ENCODE measurements around the gene ANTXR1. TPM values are rescaled to one million over a fixed set of nuclear protein-coding genes. Genes with fewer than 3 reads are reported as not detected.
A peak's percentile ranks its signal among the peaks of the same experiment; 100 is the strongest.

ANTXR1 gene
- total and polyA plus RNA-seq, 4 donors, result 45.7 to 65.0 (median 47.7) TPM

- 80% methylated on average over 1 of the region's 1 CpG for WGBS (ENCODE audit: insufficient coverage)
- H3K4me1 ChIP-seq (ENCODE audit: control insufficient read depth, insufficient read depth, low read length), result no peaks in the 10 kb centered on the region
Observed at GRCh38 chr2:69114534-69114933, 101.6 kb downstream of the ANTXR1 start.

GRCh38 chr2:69116438-69116837, 103.5 kb downstream of the ANTXR1 start:
- peaks cover 3% of the 10 kb centered on the region for H3K36me3 ChIP-seq (ENCODE audit: control insufficient read depth, insufficient read depth, low read length)

More at GRCh38 chr2:69114534-69114933, 101.6 kb downstream of the ANTXR1 start:
- Histone ChIP-seq H3K27me3 (ENCODE audit: control insufficient read depth, insufficient read depth, low read length) (no peaks in the 10 kb centered on the region), H3K27ac (ENCODE audit: low read depth, low read length) (no peak overlapping the region), H3K36me3 (ENCODE audit: control insufficient read depth, insufficient read depth, low read length) (peaks cover 3% of the 10 kb centered on the region), H3K9me3 (ENCODE audit: control insufficient read depth, insufficient read depth, low read length) (no peaks in the 10 kb centered on the region), H3K4me3 (ENCODE audit: low read depth, low read length) (no peak overlapping the region)
- DNase-seq (ENCODE audit: low read depth in 4 of 6, low spot score in 6 of 6), result no peak

GRCh38 chr2:69118609-69119008, 105.6 kb downstream of the ANTXR1 start:
- no peak overlapping the region for H3K4me3 ChIP-seq (ENCODE audit: low read depth, low read length)
- 91% methylated on average over 12 of the region's 13 CpGs for WGBS (ENCODE audit: insufficient coverage)
- DNase-seq (ENCODE audit: low read depth in 4 of 6, low spot score in 6 of 6), result peak in 1 of 6 donors; percentile 8
- H3K27ac ChIP-seq (ENCODE audit: low read depth, low read length), result no peak overlapping the region
- peaks cover 8% of the 10 kb centered on the region for H3K36me3 ChIP-seq (ENCODE audit: control insufficient read depth, insufficient read depth, low read length)
- no peaks in the 10 kb centered on the region for H3K9me3 ChIP-seq (ENCODE audit: control insufficient read depth, insufficient read depth, low read length)
- no peaks in the 10 kb centered on the region for H3K4me1 ChIP-seq (ENCODE audit: control insufficient read depth, insufficient read depth, low read length)
- no peaks in the 10 kb centered on the region for H3K27me3 ChIP-seq (ENCODE audit: control insufficient read depth, insufficient read depth, low read length)

More at GRCh38 chr2:69116438-69116837, 103.5 kb downstream of the ANTXR1 start:
- no peak overlapping the region for H3K4me3 ChIP-seq (ENCODE audit: low read depth, low read length)
- WGBS (ENCODE audit: insufficient coverage), result 80% methylated on average over 1 of the region's 4 CpGs
- no peaks in the 10 kb centered on the region for H3K4me1 ChIP-seq (ENCODE audit: control insufficient read depth, insufficient read depth, low read length)
- peak overlapping the region; percentile 8 for H3K27ac ChIP-seq (ENCODE audit: low read depth, low read length)
- no peaks in the 10 kb centered on the region for H3K27me3 ChIP-seq (ENCODE audit: control insufficient read depth, insufficient read depth, low read length)
- DNase-seq (ENCODE audit: low read depth in 4 of 6, low spot score in 6 of 6), result peak in 1 of 6 donors; percentile 7
- no peaks in the 10 kb centered on the region for H3K9me3 ChIP-seq (ENCODE audit: control insufficient read depth, insufficient read depth, low read length)

GRCh38 chr2:69119104-69119894, 106.3 kb downstream of the ANTXR1 start:
- no peaks in the 10 kb centered on the region for H3K4me1 ChIP-seq (ENCODE audit: control insufficient read depth, insufficient read depth, low read length)
- H3K36me3 ChIP-seq (ENCODE audit: control insufficient read depth, insufficient read depth, low read length), result peaks cover 9% of the 10 kb centered on the region
- H3K9me3 ChIP-seq (ENCODE audit: control insufficient read depth, insufficient read depth, low read length), result no peaks in the 10 kb centered on the region
- no peak overlapping the region for H3K4me3 ChIP-seq (ENCODE audit: low read depth, low read length)
- H3K27me3 ChIP-seq (ENCODE audit: control insufficient read depth, insufficient read depth, low read length), result no peaks in the 10 kb centered on the region
- WGBS (ENCODE audit: insufficient coverage), result 86% methylated on average over 13 of the region's 16 CpGs
- peak in 1 of 6 donors; percentile 69 for DNase-seq (ENCODE audit: low read depth in 4 of 6, low spot score in 6 of 6)
- H3K27ac ChIP-seq (ENCODE audit: low read depth, low read length), result no peak overlapping the region

GRCh38 chr2:69122271-69122670, 109.3 kb downstream of the ANTXR1 start:
- no peak for DNase-seq (ENCODE audit: low read depth in 4 of 6, low spot score in 6 of 6)

GRCh38 chr2:69123182-69123581, 110.2 kb downstream of the ANTXR1 start:
- Histone ChIP-seq H3K27me3 (ENCODE audit: control insufficient read depth, insufficient read depth, low read length) (no peaks in the 10 kb centered on the region), H3K9me3 (ENCODE audit: control insufficient read depth, insufficient read depth, low read length) (no peaks in the 10 kb centered on the region), H3K36me3 (ENCODE audit: control insufficient read depth, insufficient read depth, low read length) (peaks cover 17% of the 10 kb centered on the region), H3K4me1 (ENCODE audit: control insufficient read depth, insufficient read depth, low read length) (no peaks in the 10 kb centered on the region), H3K27ac (ENCODE audit: low read depth, low read length) (no peak overlapping the region), H3K4me3 (ENCODE audit: low read depth, low read length) (no peak overlapping the region)
- 100% methylated on average over 2 of the region's 5 CpGs for WGBS (ENCODE audit: insufficient coverage)
- DNase-seq (ENCODE audit: low read depth in 4 of 6, low spot score in 6 of 6), result no peak

More at GRCh38 chr2:69122271-69122670, 109.3 kb downstream of the ANTXR1 start:
- Histone ChIP-seq H3K36me3 (ENCODE audit: control insufficient read depth, insufficient read depth, low read length) (peaks cover 13% of the 10 kb centered on the region), H3K27me3 (ENCODE audit: control insufficient read depth, insufficient read depth, low read length) (no peaks in the 10 kb centered on the region), H3K4me3 (ENCODE audit: low read depth, low read length) (no peak overlapping the region), H3K9me3 (ENCODE audit: control insufficient read depth, insufficient read depth, low read length) (no peaks in the 10 kb centered on the region), H3K27ac (ENCODE audit: low read depth, low read length) (no peak overlapping the region), H3K4me1 (ENCODE audit: control insufficient read depth, insufficient read depth, low read length) (no peaks in the 10 kb centered on the region)
- WGBS (ENCODE audit: insufficient coverage), result 100% methylated on average over 2 of the region's 4 CpGs

- WGBS (ENCODE audit: insufficient coverage), result 80% methylated on average over 4 of the region's 4 CpGs
- no peak overlapping the region for H3K27ac ChIP-seq (ENCODE audit: low read depth, low read length)
- no peaks in the 10 kb centered on the region for H3K27me3 ChIP-seq (ENCODE audit: control insufficient read depth, insufficient read depth, low read length)
- peaks cover 14% of the 10 kb centered on the region for H3K36me3 ChIP-seq (ENCODE audit: control insufficient read depth, insufficient read depth, low read length)
- peak in 1 of 6 donors; percentile 24 for DNase-seq (ENCODE audit: low read depth in 4 of 6, low spot score in 6 of 6)
- H3K9me3 ChIP-seq (ENCODE audit: control insufficient read depth, insufficient read depth, low read length), result no peaks in the 10 kb centered on the region
- H3K4me1 ChIP-seq (ENCODE audit: control insufficient read depth, insufficient read depth, low read length), result no peaks in the 10 kb centered on the region
- H3K4me3 ChIP-seq (ENCODE audit: low read depth, low read length), result no peak overlapping the region
Observed at GRCh38 chr2:69124343-69124742, 111.4 kb downstream of the ANTXR1 start.

GRCh38 chr2:69125816-69126215, 112.8 kb downstream of the ANTXR1 start:
- Histone ChIP-seq H3K27me3 (ENCODE audit: control insufficient read depth, insufficient read depth, low read length) (no peaks in the 10 kb centered on the region), H3K27ac (ENCODE audit: low read depth, low read length) (no peak overlapping the region), H3K4me1 (ENCODE audit: control insufficient read depth, insufficient read depth, low read length) (no peaks in the 10 kb centered on the region), H3K36me3 (ENCODE audit: control insufficient read depth, insufficient read depth, low read length) (peaks cover 14% of the 10 kb centered on the region), H3K9me3 (ENCODE audit: control insufficient read depth, insufficient read depth, low read length) (no peaks in the 10 kb centered on the region), H3K4me3 (ENCODE audit: low read depth, low read length) (no peak overlapping the region)
- DNase-seq (ENCODE audit: low read depth in 4 of 6, low spot score in 6 of 6), result no peak
- WGBS (ENCODE audit: insufficient coverage), result 83% methylated on average over 1 of the region's 3 CpGs

GRCh38 chr2:69126341-69126740, 113.4 kb downstream of the ANTXR1 start:
- Histone ChIP-seq H3K9me3 (ENCODE audit: control insufficient read depth, insufficient read depth, low read length) (no peaks in the 10 kb centered on the region), H3K27me3 (ENCODE audit: control insufficient read depth, insufficient read depth, low read length) (no peaks in the 10 kb centered on the region), H3K27ac (ENCODE audit: low read depth, low read length) (no peak overlapping the region), H3K36me3 (ENCODE audit: control insufficient read depth, insufficient read depth, low read length) (peaks cover 14% of the 10 kb centered on the region), H3K4me3 (ENCODE audit: low read depth, low read length) (no peak overlapping the region), H3K4me1 (ENCODE audit: control insufficient read depth, insufficient read depth, low read length) (no peaks in the 10 kb centered on the region)
- DNase-seq (ENCODE audit: low read depth in 4 of 6, low spot score in 6 of 6), result no peak

- H3K27me3 ChIP-seq (ENCODE audit: control insufficient read depth, insufficient read depth, low read length), result no peaks in the 10 kb centered on the region
- no peak overlapping the region for H3K4me3 ChIP-seq (ENCODE audit: low read depth, low read length)
- no peak for DNase-seq (ENCODE audit: low read depth in 4 of 6, low spot score in 6 of 6)
- no peaks in the 10 kb centered on the region for H3K4me1 ChIP-seq (ENCODE audit: control insufficient read depth, insufficient read depth, low read length)
- WGBS (ENCODE audit: insufficient coverage), result 100% methylated on average over 3 of the region's 6 CpGs
- H3K9me3 ChIP-seq (ENCODE audit: control insufficient read depth, insufficient read depth, low read length), result no peaks in the 10 kb centered on the region
- peaks cover 4% of the 10 kb centered on the region for H3K36me3 ChIP-seq (ENCODE audit: control insufficient read depth, insufficient read depth, low read length)
- no peak overlapping the region for H3K27ac ChIP-seq (ENCODE audit: low read depth, low read length)
Observed at GRCh38 chr2:69131452-69131851, 118.5 kb downstream of the ANTXR1 start.

Data from spinal cord (tissue), 10 donors.